Measurements from ENCODE around the gene EPSTI1.
A peak's percentile ranks its signal among the peaks of the same experiment; 100 is the strongest.

Gene EPSTI1

DNA sequence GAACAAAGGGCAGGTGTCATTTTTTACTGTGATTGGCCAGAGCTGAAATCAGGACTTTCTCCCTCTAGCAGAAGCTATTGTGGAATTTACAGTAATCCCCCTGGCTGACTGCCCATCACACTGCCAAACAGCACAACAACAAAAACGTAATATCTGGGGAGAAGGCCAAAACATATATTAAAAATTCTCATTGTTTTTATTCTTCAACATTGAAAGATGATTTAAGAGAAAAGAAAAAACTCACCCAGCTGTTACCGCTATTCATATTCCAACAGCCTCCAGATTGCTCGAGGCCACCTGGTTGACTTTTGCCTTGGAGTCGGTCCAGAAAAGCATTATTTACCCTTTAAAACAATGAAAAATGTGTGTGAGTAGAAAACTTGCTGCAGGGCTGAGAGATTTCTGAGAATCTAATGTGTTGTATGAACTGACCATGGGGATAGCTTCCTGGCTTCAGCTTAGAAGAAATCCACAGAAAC, 97.2 kb downstream of the EPSTI1 start:
- peak; percentile 62 for DNase-seq (ENCODE audit: low read depth)
- H3K4me3 ChIP-seq (ENCODE audit: low read length): no peak overlapping the region
- TF ChIP-seq, protein P1, sequence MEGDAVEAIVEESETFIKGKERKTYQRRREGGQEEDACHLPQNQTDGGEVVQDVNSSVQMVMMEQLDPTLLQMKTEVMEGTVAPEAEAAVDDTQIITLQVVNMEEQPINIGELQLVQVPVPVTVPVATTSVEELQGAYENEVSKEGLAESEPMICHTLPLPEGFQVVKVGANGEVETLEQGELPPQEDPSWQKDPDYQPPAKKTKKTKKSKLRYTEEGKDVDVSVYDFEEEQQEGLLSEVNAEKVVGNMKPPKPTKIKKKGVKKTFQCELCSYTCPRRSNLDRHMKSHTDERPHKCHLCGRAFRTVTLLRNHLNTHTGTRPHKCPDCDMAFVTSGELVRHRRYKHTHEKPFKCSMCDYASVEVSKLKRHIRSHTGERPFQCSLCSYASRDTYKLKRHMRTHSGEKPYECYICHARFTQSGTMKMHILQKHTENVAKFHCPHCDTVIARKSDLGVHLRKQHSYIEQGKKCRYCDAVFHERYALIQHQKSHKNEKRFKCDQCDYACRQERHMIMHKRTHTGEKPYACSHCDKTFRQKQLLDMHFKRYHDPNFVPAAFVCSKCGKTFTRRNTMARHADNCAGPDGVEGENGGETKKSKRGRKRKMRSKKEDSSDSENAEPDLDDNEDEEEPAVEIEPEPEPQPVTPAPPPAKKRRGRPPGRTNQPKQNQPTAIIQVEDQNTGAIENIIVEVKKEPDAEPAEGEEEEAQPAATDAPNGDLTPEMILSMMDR (conservative IDR thresholded peaks at IDR 0.05; ENCODE audit: low read length): no peak

DNA sequence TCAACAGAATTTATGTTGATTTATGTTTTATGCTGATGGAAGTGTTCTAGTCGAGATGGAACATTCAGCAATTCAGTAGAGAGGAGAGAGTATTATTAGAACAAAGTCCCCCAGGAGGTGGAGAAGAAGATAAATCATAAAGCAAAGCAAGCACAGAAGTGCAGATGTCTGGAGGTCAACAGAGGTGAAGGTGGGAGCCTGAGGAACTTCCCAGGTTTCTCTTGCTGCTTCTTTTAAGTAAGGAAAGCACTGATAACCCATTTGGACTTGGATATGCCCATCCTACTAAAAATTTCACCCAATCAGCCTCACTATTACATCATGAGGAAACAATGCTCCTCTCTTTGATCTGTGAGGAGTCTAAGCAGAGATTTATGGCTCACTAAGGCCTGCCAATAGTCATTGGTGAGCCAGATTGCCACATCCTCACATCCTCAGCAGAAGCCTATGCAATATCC, 98.8 kb downstream of the EPSTI1 start:
- DNase-seq (ENCODE audit: low read depth): peak; percentile 89

DNA sequence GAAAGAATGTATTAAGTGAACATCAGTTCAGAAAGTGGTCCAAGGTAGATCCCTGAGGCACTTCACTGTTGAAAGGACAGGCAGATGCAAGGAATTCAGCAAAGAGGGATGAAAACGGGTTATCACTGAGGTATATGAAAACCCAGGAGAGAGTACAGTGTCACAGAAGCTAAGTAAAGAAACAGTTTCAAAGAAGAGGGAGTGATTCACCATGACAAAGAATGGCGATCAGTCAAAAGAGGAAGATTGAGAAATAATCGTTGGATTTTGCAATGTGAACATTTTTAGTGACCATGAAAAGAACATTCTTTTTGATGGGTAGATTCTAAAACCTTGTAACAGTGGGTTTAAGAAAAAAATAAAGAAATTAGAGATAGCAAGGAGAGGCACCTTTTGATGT, 99.3 kb downstream of the EPSTI1 start:
- no peak overlapping the region for H3K4me3 ChIP-seq (ENCODE audit: low read length)
- TF ChIP-seq, protein P1 (conservative IDR thresholded peaks at IDR 0.05; ENCODE audit: low read length): no peak
- DNase-seq (ENCODE audit: low read depth): peak; percentile 65

More for the DNA sequence above, 98.8 kb downstream of the EPSTI1 start:
- TF ChIP-seq, protein P1 (conservative IDR thresholded peaks at IDR 0.05; ENCODE audit: low read length): no peak
- no peak overlapping the region for H3K4me3 ChIP-seq (ENCODE audit: low read length)

DNA sequence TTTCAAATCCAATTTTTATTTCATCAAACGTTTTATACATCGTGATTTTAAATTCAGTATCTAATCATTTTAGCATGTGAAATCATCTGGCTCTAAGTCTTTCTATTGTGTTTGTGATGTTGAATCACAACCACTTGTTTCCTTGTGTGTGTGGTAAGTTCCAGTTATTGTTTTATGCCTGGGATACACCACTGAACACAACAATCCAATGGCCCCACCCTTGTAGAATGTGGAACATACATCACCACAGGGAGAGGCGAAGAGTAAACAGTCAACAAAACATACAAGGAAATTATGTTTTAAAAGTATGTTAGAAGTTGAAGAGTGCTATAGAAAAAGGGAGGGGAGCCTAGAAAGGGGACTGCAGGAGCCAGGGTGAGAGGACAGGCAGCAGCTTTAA, 100.5 kb downstream of the EPSTI1 start:
- TF ChIP-seq, protein P1 (conservative IDR thresholded peaks at IDR 0.05; ENCODE audit: low read length): no peak
- no peak overlapping the region for H3K4me3 ChIP-seq (ENCODE audit: low read length)
- DNase-seq (ENCODE audit: low read depth): no peak

DNA sequence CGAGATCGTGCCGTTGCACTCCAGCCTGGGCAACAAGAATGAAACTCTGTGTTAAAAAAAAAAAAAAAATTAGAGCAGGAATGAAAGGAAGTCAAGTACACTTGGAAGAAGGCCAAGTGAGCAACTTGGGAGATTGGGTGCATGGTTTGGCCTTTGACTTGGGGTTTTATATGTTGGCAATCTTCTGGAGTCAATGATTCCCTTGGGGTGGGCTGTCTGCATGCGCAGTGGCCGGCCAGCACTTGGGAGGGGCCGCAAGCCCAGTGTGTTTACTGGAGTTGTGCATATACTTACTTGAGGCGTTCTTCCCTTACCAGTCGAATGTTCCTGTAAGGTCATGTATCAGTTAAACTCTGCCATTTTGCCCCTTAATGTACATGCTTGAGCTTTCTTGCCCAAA, 106.7 kb downstream of the EPSTI1 start:
- TF ChIP-seq, protein P1 (conservative IDR thresholded peaks at IDR 0.05; ENCODE audit: low read length): no peak
- H3K4me3 ChIP-seq (ENCODE audit: low read length): no peak overlapping the region
- DNase-seq (ENCODE audit: low read depth): no peak

DNA sequence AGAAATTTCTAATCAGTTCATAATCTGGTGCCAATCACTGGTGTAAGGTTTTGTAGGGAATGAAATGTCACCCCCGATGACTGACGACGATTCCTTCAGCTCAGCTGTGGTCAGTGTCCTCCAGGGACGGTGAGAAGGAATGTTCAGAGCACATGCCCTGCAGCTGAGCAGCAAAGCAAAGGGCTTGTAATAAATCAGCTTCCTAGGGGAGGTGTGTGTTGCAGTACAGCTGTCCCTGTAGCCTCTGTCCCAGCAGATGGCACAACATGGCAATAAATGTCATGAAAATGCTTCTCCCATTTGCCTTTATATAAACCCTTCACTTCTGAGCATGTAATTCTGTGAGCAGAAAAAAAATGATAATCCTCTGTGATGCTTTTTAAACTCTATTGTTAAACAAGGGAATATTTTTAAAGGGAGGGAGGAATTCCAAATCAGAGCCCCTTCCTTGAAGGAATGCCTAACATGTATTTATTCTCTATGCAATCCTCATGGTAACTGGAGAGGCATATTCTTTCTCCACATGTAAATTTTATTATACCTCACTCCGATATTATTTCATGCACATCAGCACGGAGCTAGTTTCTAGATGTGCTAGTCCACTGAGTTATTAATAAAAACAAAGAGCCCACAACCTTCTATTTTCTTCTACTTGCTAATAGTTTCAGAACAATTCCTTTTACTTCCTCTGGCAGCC, 108.1 kb downstream of the EPSTI1 start:
- H3K4me3 ChIP-seq (ENCODE audit: low read length): no peak overlapping the region
- DNase-seq (ENCODE audit: low read depth): peak; percentile 84
- TF ChIP-seq, protein P1 (conservative IDR thresholded peaks at IDR 0.05; ENCODE audit: low read length): peak; percentile 50

DNA sequence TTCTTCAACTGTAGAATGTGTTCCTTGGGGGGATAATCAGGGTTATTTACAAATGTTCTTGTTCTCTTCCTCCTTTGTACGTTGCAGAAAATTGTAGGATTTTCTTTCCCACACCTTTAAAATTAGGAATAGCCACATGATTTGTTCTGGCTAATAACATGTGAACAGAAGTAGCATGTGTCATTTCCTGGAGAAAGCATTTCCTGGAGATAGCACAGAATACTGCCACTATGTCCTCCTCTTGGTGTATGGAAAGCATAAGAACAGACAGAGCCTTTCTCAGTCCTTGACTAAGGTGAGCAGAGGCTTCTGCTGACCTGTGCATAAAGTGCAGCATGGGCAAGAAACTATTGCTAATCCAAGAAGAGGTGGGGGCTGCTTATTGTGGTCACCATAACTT, 108.9 kb downstream of the EPSTI1 start:
- TF ChIP-seq, protein P1 (conservative IDR thresholded peaks at IDR 0.05; ENCODE audit: low read length): no peak
- DNase-seq (ENCODE audit: low read depth): no peak
- no peak overlapping the region for H3K4me3 ChIP-seq (ENCODE audit: low read length)
